HepG2 (cell line): Measurements from ENCODE around the gene CACNA1D. TPM values are rescaled to one million over a fixed set of nuclear protein-coding genes. Genes with fewer than 3 reads are reported as not detected.

Source experiments
- FOSL1 ChIP-seq: sonication (generic); formaldehyde crosslinking; IDR thresholded peaks from 2 replicates; pipeline ENCODE4 v1.9.0; 2021; ENCODE audit warnings: missing genetic modification reagents, borderline replicate concordance
- FUBP1 ChIP-seq: sonication (generic); formaldehyde crosslinking; IDR thresholded peaks from 2 replicates; pipeline ENCODE4 v1.5.1; 2020; ENCODE audit warnings: missing genetic modification reagents, mild to moderate bottlenecking, borderline replicate concordance
- IKZF5 ChIP-seq: IDR thresholded peaks from 2 replicates; pipeline ENCODE4 v1.6.1; 2018; ENCODE audit warnings: missing genetic modification reagents, mild to moderate bottlenecking, missing compliant biosample characterization
- MAZ ChIP-seq, 2 experiments: sonication (generic) in 1 of 2; formaldehyde crosslinking in 1 of 2; IDR thresholded peaks; 2 replicates each; pipeline versions ENCODE4 v1.5.0 to v1.6.1; 2012 to 2020; ENCODE audit warnings: low read depth in 2 of 2, mild to moderate bottlenecking in 2 of 2, borderline replicate concordance in 1 of 2, improper control_type of control experiment in 1 of 2, low read length in 1 of 2, missing genetic modification reagents in 1 of 2, moderate library complexity in 1 of 2
- NR2F1 ChIP-seq, 2 experiments: fragments of 450-650 bp in 1 of 2; formaldehyde crosslinking in 1 of 2; IDR thresholded peaks; 2 replicates each; pipeline versions ENCODE4 v1.5.0 to v1.6.1; 2016 to 2020; ENCODE audit warnings: mild to moderate bottlenecking in 1 of 2, missing compliant biosample characterization in 1 of 2, missing genetic modification reagents in 1 of 2, moderate library complexity in 1 of 2
- PHF5A ChIP-seq: IDR thresholded peaks from one replicate; pipeline ENCODE4 v1.6.1; 2018; ENCODE audit warnings: low read depth, missing genetic modification reagents; ENCODE audit not compliant: unreplicated experiment
- RBAK ChIP-seq: sonication (generic); formaldehyde crosslinking; IDR thresholded peaks from 2 replicates; pipeline ENCODE4 v1.5.1; 2020; ENCODE audit warnings: mild to moderate bottlenecking, missing genetic modification reagents
- REST ChIP-seq, 2 experiments: IDR thresholded peaks; 2 replicates each; pipeline ENCODE4 v1.6.1; 2011 to 2012; ENCODE audit warnings: low read length in 2 of 2, borderline replicate concordance in 1 of 2, low read depth in 1 of 2, mild to moderate bottlenecking in 1 of 2, moderate library complexity in 1 of 2
- RORA ChIP-seq: sonication (generic); formaldehyde crosslinking; IDR thresholded peaks from 2 replicates; pipeline ENCODE4 v1.5.0; 2020; ENCODE audit warnings: mild to moderate bottlenecking, missing genetic modification reagents, moderate library complexity
- SMAD3 ChIP-seq: sonication (generic); formaldehyde crosslinking; IDR thresholded peaks from 2 replicates; pipeline ENCODE4 v1.4.0; 2020; ENCODE audit warnings: missing genetic modification reagents
- ZFP90 ChIP-seq: sonication (generic); formaldehyde crosslinking; IDR thresholded peaks from 2 replicates; pipeline ENCODE4 v1.8.0; 2022; ENCODE audit warnings: missing genetic modification reagents, mild to moderate bottlenecking, inconsistent platforms, borderline replicate concordance
- ZNF12 ChIP-seq: sonication (generic); formaldehyde crosslinking; IDR thresholded peaks from 2 replicates; pipeline ENCODE4 v1.5.0; 2020; ENCODE audit warnings: missing genetic modification reagents
- ZNF235 ChIP-seq: sonication (generic); formaldehyde crosslinking; IDR thresholded peaks from 2 replicates; pipeline ENCODE4 v1.8.1; 2023; ENCODE audit warnings: mild to moderate bottlenecking, missing genetic modification reagents, borderline replicate concordance
- ZNF597 ChIP-seq: sonication (generic); formaldehyde crosslinking; IDR thresholded peaks from 2 replicates; pipeline ENCODE4 v1.5.0; 2020; ENCODE audit warnings: missing genetic modification reagents
- polyA plus RNA-seq, 8 experiments: library from polyadenylated mRNA; depleted of rRNA in 3 of 8; stranded (reverse) in 7 of 8; unstranded in 1 of 8; fragments of >200 nt; fragmentation: Illumina TruSeq in 4 of 8; extraction: Trizol in 4 of 8; gene quantifications; 2 replicates each; pipeline versions ENCODE4 v1.2.1 to v1.2.3, GENCODE V29; 2011 to 2016; ENCODE audit warnings: low read depth in 4 of 8, missing spikeins in 1 of 8, mixed read lengths in 1 of 8; ENCODE audit not compliant: insufficient read depth in 1 of 8
- total RNA-seq, 5 experiments: library from RNA; depleted of rRNA; stranded (reverse); fragments of >200 nt; fragmentation: Illumina TruSeq; extraction: Trizol; gene quantifications; 2 replicates each; pipeline ENCODE4 v1.2.3, GENCODE V29; 2016; ENCODE audit warnings: low read depth in 1 of 5
- TF ChIP-seq, protein P1 (sequence below): sonication (generic); formaldehyde crosslinking; IDR thresholded peaks from 2 replicates; pipeline ENCODE4 v1.4.0; 2020; ENCODE audit warnings: missing genetic modification reagents, borderline replicate concordance
- TF ChIP-seq, protein P2 (sequence below): IDR thresholded peaks from 2 replicates; pipeline ENCODE4 v1.6.1; 2012; ENCODE audit warnings: inconsistent platforms

Gene CACNA1D
- total and polyA plus RNA-seq, 2 of the 13 experiments (the other 11 are each of a cell fraction or from before 2014, with no cell fraction given) = 0.26 to 0.38 TPM

GRCh38 chr3:53473422-53473821, 21.0 kb upstream of the CACNA1D start (continued):
- TF ChIP-seq FUBP1 (CRISPR knock-in tag) (no peak), SMAD3 (0 out of 2 replicates have a peak, but pooled peaks have one; percentile 53), IKZF5 (CRISPR knock-in tag) (no peak), REST (IDR thresholded peaks at IDR 0.05; ENCODE audit: borderline replicate concordance in 1 of 2, low read depth in 1 of 2, low read length in 2 of 2) (no peak), ZNF235 (CRISPR knock-in tag) (no peak), ZNF12 (no peak), RORA (no peak), MAZ (IDR thresholded peaks at IDR 0.05; ENCODE audit: borderline replicate concordance, low read depth, low read length) (no peak), MAZ (CRISPR knock-in tag; IDR thresholded peaks at IDR 0.05; ENCODE audit: low read depth) (no peak), NR2F1 (CRISPR knock-in tag; IDR thresholded peaks at IDR 0.05) (no peak), RBAK (CRISPR knock-in tag) (no peak), ZFP90 (CRISPR knock-in tag) (no peak), FOSL1 (CRISPR knock-in tag) (no peak), ZNF597 (CRISPR knock-in tag) (no peak), PHF5A (CRISPR knock-in tag) (no peak)
- TF ChIP-seq, protein P1, sequence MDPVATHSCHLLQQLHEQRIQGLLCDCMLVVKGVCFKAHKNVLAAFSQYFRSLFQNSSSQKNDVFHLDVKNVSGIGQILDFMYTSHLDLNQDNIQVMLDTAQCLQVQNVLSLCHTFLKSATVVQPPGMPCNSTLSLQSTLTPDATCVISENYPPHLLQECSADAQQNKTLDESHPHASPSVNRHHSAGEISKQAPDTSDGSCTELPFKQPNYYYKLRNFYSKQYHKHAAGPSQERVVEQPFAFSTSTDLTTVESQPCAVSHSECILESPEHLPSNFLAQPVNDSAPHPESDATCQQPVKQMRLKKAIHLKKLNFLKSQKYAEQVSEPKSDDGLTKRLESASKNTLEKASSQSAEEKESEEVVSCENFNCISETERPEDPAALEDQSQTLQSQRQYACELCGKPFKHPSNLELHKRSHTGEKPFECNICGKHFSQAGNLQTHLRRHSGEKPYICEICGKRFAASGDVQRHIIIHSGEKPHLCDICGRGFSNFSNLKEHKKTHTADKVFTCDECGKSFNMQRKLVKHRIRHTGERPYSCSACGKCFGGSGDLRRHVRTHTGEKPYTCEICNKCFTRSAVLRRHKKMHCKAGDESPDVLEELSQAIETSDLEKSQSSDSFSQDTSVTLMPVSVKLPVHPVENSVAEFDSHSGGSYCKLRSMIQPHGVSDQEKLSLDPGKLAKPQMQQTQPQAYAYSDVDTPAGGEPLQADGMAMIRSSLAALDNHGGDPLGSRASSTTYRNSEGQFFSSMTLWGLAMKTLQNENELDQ (CRISPR knock-in tag) = no peak
- TF ChIP-seq, protein P2, sequence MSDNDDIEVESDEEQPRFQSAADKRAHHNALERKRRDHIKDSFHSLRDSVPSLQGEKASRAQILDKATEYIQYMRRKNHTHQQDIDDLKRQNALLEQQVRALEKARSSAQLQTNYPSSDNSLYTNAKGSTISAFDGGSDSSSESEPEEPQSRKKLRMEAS = no peak
